Liver (tissue), 9 donors: Measurements from ENCODE around the gene UBAP2. TPM values are rescaled to one million over a fixed set of nuclear protein-coding genes. Genes with fewer than 3 reads are reported as not detected.

Experiments
- DNase-seq: peaks from one replicate; pipeline ENCODE4 v3.0.0-alpha.2; 2017; ENCODE audit warnings: low spot score
- H3K27ac ChIP-seq, 2 donors: one replicate each; pipeline ENCODE4 v1.7.0; 2013; ENCODE audit warnings: inconsistent platforms in 2 of 2, low read length in 2 of 2, control low read depth in 1 of 2, low read depth in 1 of 2, mild to moderate bottlenecking in 1 of 2
- H3K27me3 ChIP-seq, 4 donors: one replicate each; pipeline versions ENCODE4 v1.6.1 to v1.7.0; 2013; ENCODE audit warnings: low read length in 3 of 4, inconsistent platforms in 1 of 4, mild to moderate bottlenecking in 1 of 4, moderate library complexity in 1 of 4; ENCODE audit not compliant: control insufficient read depth in 4 of 4, insufficient read depth in 4 of 4
- H3K36me3 ChIP-seq, 4 donors: one replicate each; pipeline versions ENCODE4 v1.6.1 to v1.7.0; 2013; ENCODE audit warnings: low read length in 3 of 4, mild to moderate bottlenecking in 3 of 4, low read depth in 1 of 4, moderate library complexity in 1 of 4; ENCODE audit not compliant: control insufficient read depth in 4 of 4, insufficient read depth in 3 of 4
- H3K4me1 ChIP-seq, 4 donors: one replicate each; pipeline versions ENCODE4 v1.6.1 to v1.7.0; 2013; ENCODE audit warnings: low read length in 3 of 4, mild to moderate bottlenecking in 3 of 4, moderate library complexity in 1 of 4; ENCODE audit not compliant: control insufficient read depth in 4 of 4, insufficient read depth in 4 of 4
- H3K4me3 ChIP-seq, 3 donors: one replicate each; pipeline versions ENCODE4 v1.6.1 to v1.7.0; 2013; ENCODE audit warnings: low read length in 3 of 3, control low read depth in 1 of 3, low read depth in 1 of 3, mild to moderate bottlenecking in 1 of 3
- H3K9ac ChIP-seq, 2 donors: one replicate each; pipeline ENCODE4 v1.7.0; 2013; ENCODE audit warnings: low read length in 2 of 2, mild to moderate bottlenecking in 2 of 2, moderate library complexity in 2 of 2, control low read depth in 1 of 2, low read depth in 1 of 2
- H3K9me3 ChIP-seq, 4 donors: one replicate each; pipeline versions ENCODE4 v1.6.1 to v1.7.0; 2013; ENCODE audit warnings: low read length in 3 of 4; ENCODE audit not compliant: control insufficient read depth in 4 of 4
- EGR1 ChIP-seq, 2 donors: IDR thresholded peaks; 2 replicates each; pipeline ENCODE4 v1.6.1; 2016 to 2018; ENCODE audit warnings: antibody characterized with exemption in 2 of 2, low read depth in 2 of 2
- FOXA1 ChIP-seq: IDR thresholded peaks from 2 replicates; pipeline ENCODE4 v1.6.1; 2016; ENCODE audit warnings: antibody characterized with exemption
- FOXA2 ChIP-seq: IDR thresholded peaks from 2 replicates; pipeline ENCODE4 v1.6.1; 2016; ENCODE audit warnings: antibody characterized with exemption
- HNF4G ChIP-seq: IDR thresholded peaks from 2 replicates; pipeline ENCODE4 v1.6.1; 2016; ENCODE audit warnings: antibody characterized with exemption
- JUND ChIP-seq, 2 donors: IDR thresholded peaks; 2 replicates each; pipeline ENCODE4 v1.6.1; 2016; ENCODE audit warnings: antibody characterized with exemption in 2 of 2
- NR2F2 ChIP-seq: IDR thresholded peaks from 2 replicates; pipeline ENCODE4 v1.6.1; 2016; ENCODE audit warnings: antibody characterized with exemption
- RAD21 ChIP-seq, 2 donors: IDR thresholded peaks; 2 replicates each; pipeline ENCODE4 v1.6.1; 2016; ENCODE audit warnings: antibody characterized with exemption in 2 of 2, mild to moderate bottlenecking in 2 of 2
- RXRA ChIP-seq, 2 donors: IDR thresholded peaks; 2 replicates each; pipeline ENCODE4 v1.6.1; 2017 to 2018; ENCODE audit warnings: antibody characterized with exemption in 2 of 2, mild to moderate bottlenecking in 1 of 2
- YY1 ChIP-seq: IDR thresholded peaks from 2 replicates; pipeline ENCODE4 v1.6.1; 2016; ENCODE audit warnings: antibody characterized with exemption, mild to moderate bottlenecking
- WGBS: extraction: QIAGEN DNeasy Blood & Tissue Kit; methylation state at CpG from one replicate; pipeline ENCODE4 v1.1.7; 2013; 5-methylcytosine and 5-hydroxymethylcytosine counted together
- polyA plus RNA-seq, 2 donors: library from polyadenylated mRNA; stranded (reverse) in 1 of 2; unstranded in 1 of 2; fragments of 200-250 nt in 1 of 2; fragments of >200 nt in 1 of 2; fragmentation: Nextera tagmentation in 1 of 2; extraction: Ambion mirVana in 1 of 2; gene quantifications; one replicate each; pipeline versions ENCODE4 v1.2.1 to v1.2.3, GENCODE V29; 2013 to 2015
- total RNA-seq, 2 donors: library from RNA; depleted of rRNA; stranded (reverse); fragments of >200 nt; gene quantifications; one replicate each; pipeline ENCODE4 v1.2.3, GENCODE V29; 2014
- TF ChIP-seq, protein P1 (sequence below): IDR thresholded peaks from 2 replicates; pipeline ENCODE4 v1.6.1; 2016; ENCODE audit warnings: antibody characterized with exemption
- TF ChIP-seq, protein P2 (sequence below): IDR thresholded peaks from 2 replicates; pipeline ENCODE4 v1.6.1; 2016; ENCODE audit warnings: antibody characterized with exemption
- TF ChIP-seq, protein P3 (sequence below): fragments of 150-350 bp; IDR thresholded peaks from 2 replicates; pipeline ENCODE4 v1.5.1; 2017; ENCODE audit warnings: improper control_type of control experiment, low read depth, low read length; ENCODE audit not compliant: missing input control
- TF ChIP-seq, protein P4 (sequence below): IDR thresholded peaks from 2 replicates; pipeline ENCODE4 v1.6.1; 2016; ENCODE audit warnings: antibody characterized with exemption, mild to moderate bottlenecking
- TF ChIP-seq, protein P5 (sequence below): IDR thresholded peaks from 2 replicates; pipeline ENCODE4 v1.6.1; 2016; ENCODE audit warnings: antibody characterized with exemption
- donor health status: healthy.
- donor health status: healthy.
- donor health status: healthy.
- donor health status: healthy.
- donor health status: healthy.

The UBAP2 gene
- total and polyA plus RNA-seq, 4 donors, result 5.4 to 12.6 (median 8.3) TPM

DNA sequence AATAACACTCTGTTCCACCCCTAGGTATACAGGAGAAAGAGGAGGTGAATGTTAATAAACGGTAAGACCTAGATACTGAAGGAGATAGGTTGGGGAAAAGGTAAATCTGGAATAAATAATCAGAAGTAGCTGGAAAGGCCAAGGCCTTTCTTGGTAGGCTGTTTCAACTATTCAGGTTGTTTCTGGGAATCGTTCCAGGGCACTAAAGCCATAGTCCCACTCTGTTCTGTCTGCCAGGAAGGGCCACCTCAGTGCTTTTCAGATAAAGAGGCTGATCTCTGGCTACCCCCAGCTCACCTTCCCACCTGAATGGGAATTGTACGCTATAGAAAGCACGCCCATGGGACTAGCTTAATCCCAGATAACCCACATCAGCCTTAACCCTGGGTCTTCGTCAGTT lies 44.9 kb upstream of the UBAP2 start:
- WGBS, result 88% methylated on average over 5 of the region's 5 CpGs
- peaks cover 24 to 62% (median 52%) of the 10 kb centered on the region in 4 donors for H3K36me3 ChIP-seq
- no peak overlapping the region for H3K27ac ChIP-seq

DNA sequence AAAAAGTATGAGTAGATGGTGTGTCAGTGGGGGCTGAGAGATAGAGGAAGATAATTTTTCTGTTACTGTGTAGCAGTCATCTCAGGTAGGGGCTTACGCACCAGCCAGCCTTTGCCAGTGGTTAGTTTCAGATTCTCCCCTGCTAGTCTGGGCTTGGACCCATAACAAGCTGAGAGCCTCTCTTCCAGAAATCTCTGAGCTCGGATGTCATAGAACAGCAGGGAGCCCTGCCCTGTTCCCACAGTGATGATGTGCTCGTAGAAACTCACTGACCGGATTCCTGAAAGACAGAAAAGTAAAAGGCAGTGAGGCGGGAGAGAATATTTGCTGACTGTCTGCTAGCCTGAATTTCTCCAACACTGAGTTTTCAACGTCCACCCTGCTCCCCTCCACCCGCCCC lies 40.6 kb upstream of the UBAP2 start:
- DNase-seq, result no peak
- TF ChIP-seq FOXA1 (no peak), NR2F2 (no peak), RXRA (IDR thresholded peaks at IDR 0.05) (no peak), RAD21 (IDR thresholded peaks at IDR 0.05) (no peak), HNF4G (no peak), YY1 (no peak), JUND (IDR thresholded peaks at IDR 0.05) (no peak), EGR1 (IDR thresholded peaks at IDR 0.05; ENCODE audit: low read depth in 2 of 2) (no peak), FOXA2 (no peak)
- TF ChIP-seq, protein P1, sequence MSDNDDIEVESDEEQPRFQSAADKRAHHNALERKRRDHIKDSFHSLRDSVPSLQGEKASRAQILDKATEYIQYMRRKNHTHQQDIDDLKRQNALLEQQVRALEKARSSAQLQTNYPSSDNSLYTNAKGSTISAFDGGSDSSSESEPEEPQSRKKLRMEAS, result no peak
- TF ChIP-seq, protein P2, sequence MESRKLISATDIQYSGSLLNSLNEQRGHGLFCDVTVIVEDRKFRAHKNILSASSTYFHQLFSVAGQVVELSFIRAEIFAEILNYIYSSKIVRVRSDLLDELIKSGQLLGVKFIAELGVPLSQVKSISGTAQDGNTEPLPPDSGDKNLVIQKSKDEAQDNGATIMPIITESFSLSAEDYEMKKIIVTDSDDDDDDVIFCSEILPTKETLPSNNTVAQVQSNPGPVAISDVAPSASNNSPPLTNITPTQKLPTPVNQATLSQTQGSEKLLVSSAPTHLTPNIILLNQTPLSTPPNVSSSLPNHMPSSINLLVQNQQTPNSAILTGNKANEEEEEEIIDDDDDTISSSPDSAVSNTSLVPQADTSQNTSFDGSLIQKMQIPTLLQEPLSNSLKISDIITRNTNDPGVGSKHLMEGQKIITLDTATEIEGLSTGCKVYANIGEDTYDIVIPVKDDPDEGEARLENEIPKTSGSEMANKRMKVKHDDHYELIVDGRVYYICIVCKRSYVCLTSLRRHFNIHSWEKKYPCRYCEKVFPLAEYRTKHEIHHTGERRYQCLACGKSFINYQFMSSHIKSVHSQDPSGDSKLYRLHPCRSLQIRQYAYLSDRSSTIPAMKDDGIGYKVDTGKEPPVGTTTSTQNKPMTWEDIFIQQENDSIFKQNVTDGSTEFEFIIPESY, result no peak
- TF ChIP-seq, protein P3, sequence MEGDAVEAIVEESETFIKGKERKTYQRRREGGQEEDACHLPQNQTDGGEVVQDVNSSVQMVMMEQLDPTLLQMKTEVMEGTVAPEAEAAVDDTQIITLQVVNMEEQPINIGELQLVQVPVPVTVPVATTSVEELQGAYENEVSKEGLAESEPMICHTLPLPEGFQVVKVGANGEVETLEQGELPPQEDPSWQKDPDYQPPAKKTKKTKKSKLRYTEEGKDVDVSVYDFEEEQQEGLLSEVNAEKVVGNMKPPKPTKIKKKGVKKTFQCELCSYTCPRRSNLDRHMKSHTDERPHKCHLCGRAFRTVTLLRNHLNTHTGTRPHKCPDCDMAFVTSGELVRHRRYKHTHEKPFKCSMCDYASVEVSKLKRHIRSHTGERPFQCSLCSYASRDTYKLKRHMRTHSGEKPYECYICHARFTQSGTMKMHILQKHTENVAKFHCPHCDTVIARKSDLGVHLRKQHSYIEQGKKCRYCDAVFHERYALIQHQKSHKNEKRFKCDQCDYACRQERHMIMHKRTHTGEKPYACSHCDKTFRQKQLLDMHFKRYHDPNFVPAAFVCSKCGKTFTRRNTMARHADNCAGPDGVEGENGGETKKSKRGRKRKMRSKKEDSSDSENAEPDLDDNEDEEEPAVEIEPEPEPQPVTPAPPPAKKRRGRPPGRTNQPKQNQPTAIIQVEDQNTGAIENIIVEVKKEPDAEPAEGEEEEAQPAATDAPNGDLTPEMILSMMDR, result no peak
- TF ChIP-seq, protein P4, sequence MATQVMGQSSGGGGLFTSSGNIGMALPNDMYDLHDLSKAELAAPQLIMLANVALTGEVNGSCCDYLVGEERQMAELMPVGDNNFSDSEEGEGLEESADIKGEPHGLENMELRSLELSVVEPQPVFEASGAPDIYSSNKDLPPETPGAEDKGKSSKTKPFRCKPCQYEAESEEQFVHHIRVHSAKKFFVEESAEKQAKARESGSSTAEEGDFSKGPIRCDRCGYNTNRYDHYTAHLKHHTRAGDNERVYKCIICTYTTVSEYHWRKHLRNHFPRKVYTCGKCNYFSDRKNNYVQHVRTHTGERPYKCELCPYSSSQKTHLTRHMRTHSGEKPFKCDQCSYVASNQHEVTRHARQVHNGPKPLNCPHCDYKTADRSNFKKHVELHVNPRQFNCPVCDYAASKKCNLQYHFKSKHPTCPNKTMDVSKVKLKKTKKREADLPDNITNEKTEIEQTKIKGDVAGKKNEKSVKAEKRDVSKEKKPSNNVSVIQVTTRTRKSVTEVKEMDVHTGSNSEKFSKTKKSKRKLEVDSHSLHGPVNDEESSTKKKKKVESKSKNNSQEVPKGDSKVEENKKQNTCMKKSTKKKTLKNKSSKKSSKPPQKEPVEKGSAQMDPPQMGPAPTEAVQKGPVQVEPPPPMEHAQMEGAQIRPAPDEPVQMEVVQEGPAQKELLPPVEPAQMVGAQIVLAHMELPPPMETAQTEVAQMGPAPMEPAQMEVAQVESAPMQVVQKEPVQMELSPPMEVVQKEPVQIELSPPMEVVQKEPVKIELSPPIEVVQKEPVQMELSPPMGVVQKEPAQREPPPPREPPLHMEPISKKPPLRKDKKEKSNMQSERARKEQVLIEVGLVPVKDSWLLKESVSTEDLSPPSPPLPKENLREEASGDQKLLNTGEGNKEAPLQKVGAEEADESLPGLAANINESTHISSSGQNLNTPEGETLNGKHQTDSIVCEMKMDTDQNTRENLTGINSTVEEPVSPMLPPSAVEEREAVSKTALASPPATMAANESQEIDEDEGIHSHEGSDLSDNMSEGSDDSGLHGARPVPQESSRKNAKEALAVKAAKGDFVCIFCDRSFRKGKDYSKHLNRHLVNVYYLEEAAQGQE, result no peak
- Histone ChIP-seq H3K4me3 (no peak overlapping the region), H3K36me3 (peaks cover 17 to 59% (median 48%) of the 10 kb centered on the region in 4 donors), H3K9ac (no peak overlapping the region), H3K27ac (no peak overlapping the region), H3K27me3 (no peaks in the 10 kb centered on the region), H3K9me3 (no peaks in the 10 kb centered on the region), H3K4me1 (no peaks in the 10 kb centered on the region)
- WGBS, result 95% methylated on average over 7 of the region's 7 CpGs

More for the DNA sequence above, 44.9 kb upstream of the UBAP2 start:
- no peak for DNase-seq
- no peaks in the 10 kb centered on the region for H3K27me3 ChIP-seq
- no peak for TF ChIP-seq JUND (IDR thresholded peaks at IDR 0.05)
- TF ChIP-seq FOXA2, result no peak
- no peak for TF ChIP-seq RAD21 (IDR thresholded peaks at IDR 0.05)
- TF ChIP-seq, protein P5, sequence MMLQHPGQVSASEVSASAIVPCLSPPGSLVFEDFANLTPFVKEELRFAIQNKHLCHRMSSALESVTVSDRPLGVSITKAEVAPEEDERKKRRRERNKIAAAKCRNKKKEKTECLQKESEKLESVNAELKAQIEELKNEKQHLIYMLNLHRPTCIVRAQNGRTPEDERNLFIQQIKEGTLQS, result no peak
- TF ChIP-seq, protein P2, result no peak
- TF ChIP-seq, protein P1, result no peak
- H3K4me1 ChIP-seq, result no peaks in the 10 kb centered on the region
- no peak overlapping the region for H3K4me3 ChIP-seq
- no peaks in the 10 kb centered on the region for H3K9me3 ChIP-seq
- H3K9ac ChIP-seq, result no peak overlapping the region
